ENCODE data around the gene C1orf159.
"Not testable (repeated sequence)": the region's sequence is repeated elsewhere in the genome, so short reads cannot be mapped to it uniquely, and the experiment has no call there.

The C1orf159 gene

GRCh38 chr1:1115786-1116700, at the start of gene C1orf159:
C1orf159 (minus strand) TSS chr1:1116089; CDS start chr1:1091543, 24,546 bp downstream.
- peak; percentile 97 for DNase-seq (ENCODE audit: low read depth)

- no peak for DNase-seq (ENCODE audit: low read depth)
These were observed 49.6 kb upstream of the C1orf159 start for GRCh38 chr1:1165485-1165884.

- DNase-seq (ENCODE audit: low read depth): no peak
These were observed 49.0 kb upstream of the C1orf159 start for GRCh38 chr1:1164701-1165451.

- DNase-seq (ENCODE audit: low read depth): no peak
These were observed 48.4 kb upstream of the C1orf159 start for GRCh38 chr1:1164361-1164700.

- DNase-seq (ENCODE audit: low read depth): no peak
These were observed 47.7 kb upstream of the C1orf159 start for GRCh38 chr1:1163538-1164070.

- no peak for DNase-seq (ENCODE audit: low read depth)
These were observed 47.0 kb upstream of the C1orf159 start for GRCh38 chr1:1162597-1163537.

- no peak for DNase-seq (ENCODE audit: low read depth)
These were observed 45.8 kb upstream of the C1orf159 start for GRCh38 chr1:1161683-1162079.

- DNase-seq (ENCODE audit: low read depth): no peak
These were observed 45.3 kb upstream of the C1orf159 start for GRCh38 chr1:1161078-1161682.

GRCh38 chr1:1160281-1160930, 44.5 kb upstream of the C1orf159 start:
- no peak for DNase-seq (ENCODE audit: low read depth)

- peak; percentile 15 for DNase-seq (ENCODE audit: low read depth)
These were observed 42.2 kb upstream of the C1orf159 start for GRCh38 chr1:1157914-1158710.

- peak; percentile 88 for DNase-seq (ENCODE audit: low read depth)
These were observed 41.6 kb upstream of the C1orf159 start for GRCh38 chr1:1157426-1157913.

GRCh38 chr1:1157033-1157365, 41.1 kb upstream of the C1orf159 start:
- DNase-seq (ENCODE audit: low read depth): no peak

- DNase-seq (ENCODE audit: low read depth): no peak
These were observed 40.5 kb upstream of the C1orf159 start for GRCh38 chr1:1156140-1157032.

GRCh38 chr1:1155258-1155657, 39.4 kb upstream of the C1orf159 start:
- DNase-seq (ENCODE audit: low read depth): no peak

GRCh38 chr1:1153874-1154273, 38.0 kb upstream of the C1orf159 start:
- peak; percentile 87 for DNase-seq (ENCODE audit: low read depth)

GRCh38 chr1:1153215-1153614, 37.3 kb upstream of the C1orf159 start:
- DNase-seq (ENCODE audit: low read depth): not testable (repeated sequence)

- not testable (repeated sequence) for DNase-seq (ENCODE audit: low read depth)
These were observed 36.5 kb upstream of the C1orf159 start for GRCh38 chr1:1152431-1152830.

- no peak for DNase-seq (ENCODE audit: low read depth)
These were observed 35.4 kb upstream of the C1orf159 start for GRCh38 chr1:1151306-1151705.

- DNase-seq (ENCODE audit: low read depth): no peak
These were observed 34.2 kb upstream of the C1orf159 start for GRCh38 chr1:1150100-1150499.
